ENCODE measurements around the gene VPS39.
"Not testable (repeated sequence)": the region's sequence is repeated elsewhere in the genome, so short reads cannot be mapped to it uniquely, and the experiment has no call there.

VPS39 gene

DNA sequence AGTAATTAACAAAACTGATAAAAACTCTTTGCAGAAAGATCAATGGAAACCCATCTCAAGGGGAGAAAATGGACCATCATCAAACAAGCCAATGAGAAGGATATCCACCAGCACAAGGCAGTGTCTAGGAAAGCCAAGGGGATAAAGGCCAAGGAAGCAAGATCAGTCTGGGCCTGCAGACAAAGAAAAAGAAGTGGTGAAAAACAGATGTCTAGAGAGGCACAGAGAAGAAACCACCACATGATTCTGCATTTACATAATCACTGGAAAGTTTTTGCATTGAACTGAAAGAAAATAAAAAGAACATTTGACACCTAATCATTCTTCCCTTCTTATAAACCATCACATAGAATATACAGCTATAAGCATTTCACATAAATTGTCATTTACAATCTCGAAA is 23.0 kb upstream of the VPS39 start:
- H2AFZ ChIP-seq (ENCODE audit: low read length) = no peak overlapping the region
- H3K27me3 ChIP-seq (ENCODE audit: insufficient read depth, low read length, poor library complexity, severe bottlenecking) = no peaks in the 10 kb centered on the region
- no peaks in the 10 kb centered on the region for H3K4me1 ChIP-seq (ENCODE audit: insufficient read depth, low read length, poor library complexity, severe bottlenecking)
- H3K9ac ChIP-seq (ENCODE audit: low read depth, low read length, poor library complexity, severe bottlenecking) = no peak overlapping the region
- no peak overlapping the region for H3K4me3 ChIP-seq (ENCODE audit: low read length, poor library complexity, severe bottlenecking)
- TF ChIP-seq, protein P1, sequence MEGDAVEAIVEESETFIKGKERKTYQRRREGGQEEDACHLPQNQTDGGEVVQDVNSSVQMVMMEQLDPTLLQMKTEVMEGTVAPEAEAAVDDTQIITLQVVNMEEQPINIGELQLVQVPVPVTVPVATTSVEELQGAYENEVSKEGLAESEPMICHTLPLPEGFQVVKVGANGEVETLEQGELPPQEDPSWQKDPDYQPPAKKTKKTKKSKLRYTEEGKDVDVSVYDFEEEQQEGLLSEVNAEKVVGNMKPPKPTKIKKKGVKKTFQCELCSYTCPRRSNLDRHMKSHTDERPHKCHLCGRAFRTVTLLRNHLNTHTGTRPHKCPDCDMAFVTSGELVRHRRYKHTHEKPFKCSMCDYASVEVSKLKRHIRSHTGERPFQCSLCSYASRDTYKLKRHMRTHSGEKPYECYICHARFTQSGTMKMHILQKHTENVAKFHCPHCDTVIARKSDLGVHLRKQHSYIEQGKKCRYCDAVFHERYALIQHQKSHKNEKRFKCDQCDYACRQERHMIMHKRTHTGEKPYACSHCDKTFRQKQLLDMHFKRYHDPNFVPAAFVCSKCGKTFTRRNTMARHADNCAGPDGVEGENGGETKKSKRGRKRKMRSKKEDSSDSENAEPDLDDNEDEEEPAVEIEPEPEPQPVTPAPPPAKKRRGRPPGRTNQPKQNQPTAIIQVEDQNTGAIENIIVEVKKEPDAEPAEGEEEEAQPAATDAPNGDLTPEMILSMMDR (conservative IDR thresholded peaks at IDR 0.05; ENCODE audit: low read length) = no peak
- no peak for TF ChIP-seq EZH2phosphoT487 (IDR thresholded peaks at IDR 0.05; ENCODE audit: borderline replicate concordance)
- H3K9me3 ChIP-seq (ENCODE audit: insufficient read depth, low read depth, low read length) = no peaks in the 10 kb centered on the region
- H3K4me2 ChIP-seq (ENCODE audit: low read depth, low read length, poor library complexity, severe bottlenecking) = no peak overlapping the region
- no peaks in the 10 kb centered on the region for H3K79me2 ChIP-seq (ENCODE audit: insufficient read depth, low read length)
- no peaks in the 10 kb centered on the region for H4K20me1 ChIP-seq (ENCODE audit: insufficient read depth, low read length, poor library complexity, severe bottlenecking)
- H3F3A ChIP-seq (ENCODE audit: low read depth) = no peaks in the 10 kb centered on the region
- peaks cover 89% of the 10 kb centered on the region for H3K36me3 ChIP-seq (ENCODE audit: insufficient read depth, low read length)
- no peaks in the 10 kb centered on the region for H3K9me2 ChIP-seq (replicated peaks; ENCODE audit: low read depth, low read length)

GRCh38 chr15:42228981-42229380 is 20.9 kb upstream of the VPS39 start:
- not testable (repeated sequence) for H3K4me3 ChIP-seq (ENCODE audit: low read length, poor library complexity, severe bottlenecking); H3K27me3 ChIP-seq (ENCODE audit: insufficient read depth, low read length, poor library complexity, severe bottlenecking); H4K20me1 ChIP-seq (ENCODE audit: insufficient read depth, low read length, poor library complexity, severe bottlenecking); H2AFZ ChIP-seq (ENCODE audit: low read length); H3K4me1 ChIP-seq (ENCODE audit: insufficient read depth, low read length, poor library complexity, severe bottlenecking); H3F3A ChIP-seq (ENCODE audit: low read depth); H3K4me2 ChIP-seq (ENCODE audit: low read depth, low read length, poor library complexity, severe bottlenecking); H3K79me2 ChIP-seq (ENCODE audit: insufficient read depth, low read length); H3K9ac ChIP-seq (ENCODE audit: low read depth, low read length, poor library complexity, severe bottlenecking); H3K9me2 ChIP-seq (replicated peaks; ENCODE audit: low read depth, low read length); H3K9me3 ChIP-seq (ENCODE audit: insufficient read depth, low read depth, low read length)
- peaks cover 90% of the 10 kb centered on the region for H3K36me3 ChIP-seq (ENCODE audit: insufficient read depth, low read length)

GRCh38 chr15:42228036-42228435 is 19.9 kb upstream of the VPS39 start:
- Histone ChIP-seq H3K4me1 (ENCODE audit: insufficient read depth, low read length, poor library complexity, severe bottlenecking) (no peaks in the 10 kb centered on the region), H3F3A (ENCODE audit: low read depth) (no peaks in the 10 kb centered on the region), H3K9me3 (ENCODE audit: insufficient read depth, low read depth, low read length) (no peaks in the 10 kb centered on the region), H2AFZ (ENCODE audit: low read length) (no peak overlapping the region), H3K9me2 (replicated peaks; ENCODE audit: low read depth, low read length) (no peaks in the 10 kb centered on the region), H3K79me2 (ENCODE audit: insufficient read depth, low read length) (no peaks in the 10 kb centered on the region), H3K27me3 (ENCODE audit: insufficient read depth, low read length, poor library complexity, severe bottlenecking) (no peaks in the 10 kb centered on the region), H3K36me3 (ENCODE audit: insufficient read depth, low read length) (peaks cover 87% of the 10 kb centered on the region), H4K20me1 (ENCODE audit: insufficient read depth, low read length, poor library complexity, severe bottlenecking) (no peaks in the 10 kb centered on the region), H3K9ac (ENCODE audit: low read depth, low read length, poor library complexity, severe bottlenecking) (no peak overlapping the region), H3K4me3 (ENCODE audit: low read length, poor library complexity, severe bottlenecking) (no peak overlapping the region), H3K4me2 (ENCODE audit: low read depth, low read length, poor library complexity, severe bottlenecking) (no peak overlapping the region)
- no peak for TF ChIP-seq EZH2phosphoT487 (IDR thresholded peaks at IDR 0.05; ENCODE audit: borderline replicate concordance)
- TF ChIP-seq, protein P1 (conservative IDR thresholded peaks at IDR 0.05; ENCODE audit: low read length) = no peak

GRCh38 chr15:42226648-42227047 is 18.5 kb upstream of the VPS39 start:
- Histone ChIP-seq H3K36me3 (ENCODE audit: insufficient read depth, low read length) (peaks cover 75% of the 10 kb centered on the region), H3K4me1 (ENCODE audit: insufficient read depth, low read length, poor library complexity, severe bottlenecking) (no peaks in the 10 kb centered on the region)

More at GRCh38 chr15:42226648-42227047, 18.5 kb upstream of the VPS39 start:
- no peaks in the 10 kb centered on the region for H3K79me2 ChIP-seq (ENCODE audit: insufficient read depth, low read length)
- no peak overlapping the region for H3K9ac ChIP-seq (ENCODE audit: low read depth, low read length, poor library complexity, severe bottlenecking)
- H3K4me2 ChIP-seq (ENCODE audit: low read depth, low read length, poor library complexity, severe bottlenecking) = no peak overlapping the region
- no peaks in the 10 kb centered on the region for H3K9me2 ChIP-seq (replicated peaks; ENCODE audit: low read depth, low read length)
- H3K9me3 ChIP-seq (ENCODE audit: insufficient read depth, low read depth, low read length) = no peaks in the 10 kb centered on the region
- H2AFZ ChIP-seq (ENCODE audit: low read length) = no peak overlapping the region
- H3K27me3 ChIP-seq (ENCODE audit: insufficient read depth, low read length, poor library complexity, severe bottlenecking) = no peaks in the 10 kb centered on the region
- TF ChIP-seq, protein P1 (conservative IDR thresholded peaks at IDR 0.05; ENCODE audit: low read length) = no peak
- TF ChIP-seq EZH2phosphoT487 (IDR thresholded peaks at IDR 0.05; ENCODE audit: borderline replicate concordance) = no peak
- H3K4me3 ChIP-seq (ENCODE audit: low read length, poor library complexity, severe bottlenecking) = no peak overlapping the region
- no peaks in the 10 kb centered on the region for H4K20me1 ChIP-seq (ENCODE audit: insufficient read depth, low read length, poor library complexity, severe bottlenecking)
- no peaks in the 10 kb centered on the region for H3F3A ChIP-seq (ENCODE audit: low read depth)

Data from Loucy (cell line).